LNCaP clone FGC (cell line): Measurements from ENCODE around the gene DDIT3.
"Not testable (repeated sequence)": the region's sequence is repeated elsewhere in the genome, so short reads cannot be mapped to it uniquely, and the experiment has no call there.

Experiments
- DNase-seq: peaks from one replicate; pipeline ENCODE4 v3.0.0-alpha.2; 2011; ENCODE audit warnings: low read depth
- H3K4me3 ChIP-seq: 2 replicates; pipeline ENCODE4 v1.5.1; 2011; ENCODE audit warnings: mild to moderate bottlenecking, low read depth, low read length, control low read depth
- CTCF ChIP-seq: IDR thresholded peaks from 2 replicates; pipeline ENCODE4 v1.5.1; 2012; ENCODE audit warnings: mild to moderate bottlenecking; ENCODE audit not compliant: control insufficient read depth, insufficient read depth; ENCODE audit errors: extremely low read depth

DDIT3 gene

GRCh38 chr12:57520053-57520818, at the start of gene DDIT3:
Gene DDIT3, minus strand, starts transcription at chr12:57520514. Its CDS starts 3,108 bp downstream, at chr12:57517406.
- TF ChIP-seq CTCF = no peak
- H3K4me3 ChIP-seq = peak within 1 kb of the TSS; percentile 93
- peak; percentile 92 for DNase-seq

GRCh38 chr12:57569858-57570257, 49.5 kb upstream of the DDIT3 start:
- no peak overlapping the region for H3K4me3 ChIP-seq
- DNase-seq = no peak
- TF ChIP-seq CTCF = no peak

GRCh38 chr12:57568838-57569237, 48.5 kb upstream of the DDIT3 start:
- TF ChIP-seq CTCF = no peak
- no peak for DNase-seq
- no peak overlapping the region for H3K4me3 ChIP-seq

GRCh38 chr12:57564178-57564740, 43.9 kb upstream of the DDIT3 start:
- no peak for TF ChIP-seq CTCF
- H3K4me3 ChIP-seq = no peak overlapping the region
- no peak for DNase-seq

- no peak for DNase-seq
- no peak overlapping the region for H3K4me3 ChIP-seq
- TF ChIP-seq CTCF = no peak
Observed at GRCh38 chr12:57563358-57563757, 43.0 kb upstream of the DDIT3 start.

- not testable (repeated sequence) for DNase-seq, H3K4me3 ChIP-seq
Observed at GRCh38 chr12:57561117-57561516, 40.8 kb upstream of the DDIT3 start.

GRCh38 chr12:57560516-57560915, 40.2 kb upstream of the DDIT3 start:
- no peak for TF ChIP-seq CTCF
- DNase-seq = no peak
- H3K4me3 ChIP-seq = no peak overlapping the region
